NCI-H2107 (cell line): ENCODE data around the gene TMEM86B.

Experiments
- DNase-seq: peaks from one replicate; lab custom pipeline; 2025; lab: John Stamatoyannopoulos, UW

The TMEM86B gene

GRCh38 chr19:55257461-55258420 is 29.2 kb upstream of the TMEM86B start:
- peak; percentile 12 for DNase-seq

DNA sequence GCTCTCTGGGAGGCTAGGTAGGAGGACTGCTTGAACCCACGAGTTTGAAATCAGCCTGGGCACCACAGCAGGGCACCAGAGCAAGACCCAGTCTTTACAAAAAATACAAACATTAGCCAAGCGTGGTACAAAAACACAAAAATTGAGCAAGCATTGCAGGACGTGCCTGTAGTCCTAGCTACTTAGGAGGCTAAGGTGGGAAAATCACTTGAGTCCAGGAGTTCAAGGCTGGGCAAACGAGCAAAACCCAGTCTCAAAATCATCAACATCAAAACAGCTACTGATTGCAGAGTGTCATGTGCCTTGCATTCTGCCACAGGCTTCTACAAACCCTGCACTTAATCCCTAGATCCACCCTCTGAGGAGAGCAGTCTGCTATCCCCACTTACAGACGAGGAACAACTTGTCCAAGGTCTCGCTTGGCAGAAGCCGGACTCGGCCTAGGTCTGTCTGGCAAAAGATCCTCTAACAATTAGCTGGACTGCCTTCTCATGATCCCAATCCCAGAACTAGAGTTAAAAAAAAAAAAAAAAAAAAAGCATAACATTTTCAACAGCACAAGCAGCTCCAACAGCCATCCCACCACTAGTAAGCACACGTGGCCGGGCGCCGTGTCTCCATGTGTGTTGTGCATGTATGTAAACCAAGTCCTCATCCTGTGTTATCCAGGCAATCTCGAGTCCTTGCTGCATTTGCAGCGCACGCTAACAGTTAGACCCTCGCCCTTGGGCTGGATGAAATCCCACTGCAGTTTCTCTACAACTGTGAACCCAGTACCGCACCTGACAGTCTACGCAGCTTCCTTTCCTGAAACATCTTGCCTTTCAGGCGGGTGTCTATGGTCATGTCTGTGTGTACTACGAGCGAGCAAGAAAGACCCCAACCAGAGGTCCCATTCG is 28.2 kb upstream of the TMEM86B start:
- no peak for DNase-seq

DNA sequence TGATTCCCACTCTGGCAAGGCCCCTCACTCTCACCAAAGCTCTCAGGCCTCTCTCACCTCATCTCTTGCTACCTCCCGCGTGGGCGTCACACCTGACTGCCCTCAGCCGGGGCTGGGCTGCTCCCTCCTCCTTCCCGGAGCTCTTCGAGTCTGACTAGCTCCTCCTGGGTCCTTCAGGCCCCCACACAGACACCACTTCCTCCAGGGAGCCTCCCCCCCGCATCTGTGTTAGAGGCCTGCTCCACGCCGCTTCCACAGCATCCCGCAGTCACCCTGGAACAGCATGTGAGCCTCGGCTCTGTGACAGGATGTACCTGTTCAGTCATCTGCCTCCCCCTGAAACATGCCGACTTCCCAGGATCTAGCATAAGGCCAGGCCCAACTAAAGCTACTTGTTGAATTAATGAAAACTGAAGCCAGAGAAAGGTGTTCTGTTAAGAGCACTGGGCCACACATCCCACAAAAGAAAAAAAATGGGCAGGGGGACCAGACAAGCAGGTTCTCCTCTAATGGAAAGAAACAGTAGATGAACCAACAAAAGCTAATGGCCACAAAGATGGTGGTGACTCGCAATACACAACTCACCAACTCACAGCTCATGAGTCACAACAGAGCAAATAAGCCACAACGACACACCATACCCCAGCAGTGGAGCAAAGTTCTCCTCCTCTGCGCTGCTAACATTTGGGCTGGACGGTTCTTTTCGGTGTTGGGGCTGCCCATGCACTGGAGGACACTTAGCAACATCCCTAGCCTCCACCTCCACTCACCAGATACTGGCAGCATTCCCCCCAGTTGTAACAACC is 27.3 kb upstream of the TMEM86B start:
- DNase-seq, result no peak

DNA sequence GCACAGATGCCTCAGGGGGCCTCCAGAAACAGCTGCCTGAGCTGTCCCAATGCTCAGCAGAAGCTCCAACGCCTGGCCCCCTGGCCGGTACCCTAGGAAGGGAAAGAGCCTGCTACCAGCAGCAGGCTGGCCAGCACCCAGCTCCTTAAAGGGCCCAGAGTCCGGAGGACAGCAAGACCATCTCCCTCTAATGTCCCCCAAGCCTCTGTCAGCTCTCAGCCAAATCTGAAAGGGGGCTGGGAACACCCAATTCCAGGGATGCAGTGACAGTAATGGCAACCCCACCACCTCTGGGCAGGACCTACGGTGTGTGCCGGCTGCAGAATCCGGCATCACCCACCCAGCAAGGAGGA is 26.0 kb upstream of the TMEM86B start:
- DNase-seq, result no peak

DNA sequence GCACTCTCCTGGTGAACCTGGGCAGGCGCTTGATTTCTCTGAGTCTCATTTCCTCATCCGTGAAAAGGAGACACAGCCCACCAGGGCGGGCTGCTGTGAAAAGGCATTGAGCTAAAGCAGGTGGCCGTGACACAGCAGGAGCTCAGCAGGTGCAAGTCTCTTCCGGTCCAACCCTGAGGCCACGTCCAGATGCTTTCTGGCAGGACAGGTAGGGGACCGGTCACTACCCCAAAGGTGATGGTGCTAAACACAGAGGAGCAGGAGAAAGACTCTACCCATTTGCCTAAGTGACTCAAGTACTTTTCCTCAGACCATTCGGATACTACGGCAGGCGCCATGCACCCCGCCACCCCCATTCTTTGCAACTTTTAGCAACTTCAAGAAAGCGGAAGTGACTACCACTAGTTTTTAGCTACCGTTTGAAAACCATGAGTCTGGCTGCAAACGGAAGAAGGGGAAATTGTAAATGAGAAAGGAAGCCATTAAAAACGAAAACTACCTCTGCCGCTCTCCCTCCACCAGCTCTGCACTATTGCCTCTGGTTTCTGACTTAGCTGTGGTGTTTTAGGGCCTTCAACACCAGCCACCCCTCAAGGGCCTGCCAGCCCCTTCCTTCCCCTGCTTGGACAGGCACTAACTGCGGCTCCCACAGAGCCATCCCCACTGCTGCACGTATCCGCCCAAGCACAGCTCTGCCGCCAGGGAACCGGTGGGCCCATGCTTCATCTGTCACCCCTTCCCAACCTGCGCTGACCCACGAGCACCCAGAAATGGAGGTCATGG is 25.5 kb upstream of the TMEM86B start:
- peak; percentile 14 for DNase-seq

DNA sequence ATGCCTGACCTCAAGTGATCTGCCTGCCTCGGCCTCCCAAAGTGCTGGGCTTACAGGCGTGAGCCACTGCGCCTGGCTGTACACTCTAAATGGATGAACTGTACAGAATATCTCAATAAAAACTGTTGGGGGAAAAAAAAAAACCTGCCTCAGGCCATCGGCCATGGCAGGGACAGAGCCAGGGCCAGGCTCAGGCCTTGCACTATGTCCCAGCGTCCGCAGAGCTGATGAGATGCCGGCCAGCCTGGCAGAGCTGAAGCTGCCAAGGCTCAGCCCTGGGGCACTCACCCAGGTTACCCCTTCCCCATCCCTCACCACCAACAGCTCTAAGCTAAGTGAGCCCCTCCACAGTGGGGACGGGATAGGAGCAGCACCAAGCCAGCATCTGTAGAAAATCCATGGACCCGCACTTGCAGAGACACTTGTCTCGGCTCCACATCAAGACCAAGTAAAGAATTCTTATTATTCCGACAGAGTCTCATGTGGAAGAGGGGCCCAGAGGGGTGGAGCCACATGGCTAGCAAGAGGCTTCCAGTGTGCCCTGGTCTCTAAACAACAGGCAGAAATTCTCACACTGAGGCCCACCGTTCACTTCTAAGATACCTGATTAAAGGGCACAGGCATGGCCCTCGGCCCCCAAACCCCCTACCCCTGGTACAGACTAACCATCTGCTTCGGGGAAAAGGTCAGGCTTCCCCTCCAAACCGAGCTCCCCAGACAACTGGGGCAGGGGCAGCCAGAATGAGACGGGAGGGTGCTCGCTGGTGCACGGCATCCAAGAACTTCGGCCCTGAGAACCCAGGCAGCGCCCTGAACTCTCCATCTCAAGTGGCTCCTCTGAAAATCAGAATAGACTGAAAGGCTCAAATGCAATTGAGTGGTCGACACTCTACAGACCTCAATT is 24.4 kb upstream of the TMEM86B start:
- no peak for DNase-seq

GRCh38 chr19:55251341-55252081 is 22.9 kb upstream of the TMEM86B start:
- DNase-seq, result no peak

DNA sequence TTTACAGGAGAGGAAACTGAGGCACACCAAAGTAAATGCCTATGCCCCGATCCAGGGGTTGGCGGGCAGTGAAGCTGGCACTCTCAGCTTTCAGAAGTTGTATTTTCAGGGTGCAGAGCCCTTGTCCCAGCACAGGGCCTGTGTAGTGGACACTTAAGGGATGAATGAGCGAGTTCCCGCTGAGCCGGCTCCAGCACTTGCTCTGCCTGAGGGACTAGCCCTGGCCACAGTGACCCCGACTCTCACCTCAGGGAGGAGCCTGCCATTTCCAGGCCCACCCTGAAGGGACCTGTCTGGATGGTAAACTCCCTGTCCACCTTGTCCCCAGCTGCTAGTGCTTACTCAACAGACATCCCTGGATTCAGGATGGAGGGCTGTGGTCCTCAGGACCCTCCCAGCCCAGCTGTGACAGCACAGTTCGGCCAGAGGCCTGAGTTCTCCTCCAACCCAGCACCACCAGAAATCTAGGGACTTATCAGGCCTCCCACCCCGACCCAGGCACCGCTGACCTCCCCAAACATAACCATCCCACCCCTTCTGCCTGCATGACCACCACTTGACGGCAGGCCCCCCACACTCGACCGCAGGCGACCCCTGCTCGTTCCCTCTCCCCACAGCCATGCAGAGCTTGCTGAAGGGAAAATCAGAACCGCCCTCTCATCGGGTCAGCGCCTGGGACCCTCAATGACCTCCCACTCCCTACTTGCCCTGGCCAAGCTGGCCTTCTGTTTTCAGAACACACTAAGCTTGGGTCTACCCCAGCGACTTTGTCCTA is 21.9 kb upstream of the TMEM86B start:
- no peak for DNase-seq

DNA sequence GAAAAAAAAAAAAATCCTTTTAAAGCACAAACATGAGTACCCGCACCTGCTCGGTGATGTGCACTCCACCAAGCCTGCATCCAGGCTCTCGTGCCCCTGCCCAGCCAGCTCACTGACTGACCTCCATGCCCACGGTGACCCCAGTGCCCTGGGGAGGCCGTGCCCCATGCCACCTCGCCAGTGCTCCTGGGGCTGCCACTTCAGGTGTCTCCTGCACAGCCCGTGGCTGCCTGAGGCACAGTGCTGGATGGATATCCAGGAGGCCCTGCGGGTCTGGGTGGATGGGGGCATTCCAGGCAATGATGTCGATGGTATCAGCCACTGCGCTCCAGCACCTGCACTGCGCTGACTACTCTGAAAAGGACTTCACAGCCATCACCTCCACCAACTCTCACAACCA is 21.3 kb upstream of the TMEM86B start:
- DNase-seq, result no peak

DNA sequence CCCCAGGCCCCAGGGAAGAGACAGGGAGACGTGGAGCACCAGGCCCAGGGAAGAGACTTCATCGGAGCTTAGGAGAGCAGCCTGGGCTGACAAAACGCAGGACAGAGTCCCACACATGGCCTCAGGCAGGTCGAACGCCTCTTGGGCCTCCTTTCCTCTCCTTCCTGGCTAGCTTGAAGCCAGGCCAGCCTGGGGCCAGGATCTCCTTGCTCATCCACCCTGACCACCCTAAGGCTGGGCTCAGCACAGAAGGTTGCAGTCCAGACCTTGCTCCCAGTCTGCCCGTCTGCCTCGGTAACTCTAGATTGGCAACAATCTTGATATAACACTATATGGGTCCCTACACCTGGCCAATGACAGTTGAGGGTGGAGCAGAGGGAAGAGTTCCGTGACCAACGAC is 20.1 kb upstream of the TMEM86B start:
- DNase-seq, result no peak

DNA sequence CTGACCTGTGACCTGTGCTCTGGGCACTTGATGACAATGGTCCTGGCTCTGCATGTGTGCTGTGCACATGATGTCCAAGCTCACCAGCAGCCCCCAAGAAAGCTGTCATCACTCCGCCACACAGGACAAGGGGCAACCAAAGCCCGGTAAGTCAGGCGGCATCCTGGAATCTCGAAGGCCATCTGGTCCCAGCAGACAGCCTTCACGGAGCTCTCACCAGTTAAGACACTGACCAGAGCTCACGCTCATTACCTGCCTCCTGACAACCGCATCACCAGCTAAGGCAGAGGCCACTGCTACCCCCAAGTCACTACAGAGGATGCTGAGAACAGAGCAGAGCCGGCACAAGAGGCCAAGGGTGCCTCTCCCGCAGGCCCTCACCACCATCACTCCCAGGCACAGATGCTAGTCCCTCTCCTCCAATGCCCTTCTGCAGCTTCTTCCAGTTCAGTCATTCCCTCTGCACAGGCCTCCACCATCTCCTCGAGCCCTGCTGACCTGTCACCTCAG is 19.7 kb upstream of the TMEM86B start:
- no peak for DNase-seq

DNA sequence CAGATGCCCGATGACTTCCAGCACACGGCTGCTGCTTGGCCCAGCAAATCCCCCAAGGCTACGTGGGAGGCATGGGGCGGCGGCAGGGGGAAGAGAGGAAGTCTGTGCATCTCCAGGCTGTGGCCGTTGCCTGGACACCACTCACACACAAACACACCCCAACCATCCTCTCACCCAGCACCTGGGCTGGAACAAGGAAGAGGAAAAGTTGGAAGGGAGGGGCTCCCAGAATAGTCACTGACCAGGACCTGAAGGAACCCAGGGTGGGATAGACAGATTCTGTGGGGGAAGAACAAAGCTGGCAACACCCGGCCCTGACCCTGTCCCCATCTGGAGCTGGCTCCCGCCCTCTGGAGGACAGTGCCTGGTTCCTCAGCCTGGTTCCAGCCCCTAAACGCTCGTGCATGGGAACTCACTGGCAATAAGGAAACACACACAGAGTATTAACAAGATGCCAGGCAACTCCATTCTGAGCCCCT is 19.1 kb upstream of the TMEM86B start:
- DNase-seq, result no peak

DNA sequence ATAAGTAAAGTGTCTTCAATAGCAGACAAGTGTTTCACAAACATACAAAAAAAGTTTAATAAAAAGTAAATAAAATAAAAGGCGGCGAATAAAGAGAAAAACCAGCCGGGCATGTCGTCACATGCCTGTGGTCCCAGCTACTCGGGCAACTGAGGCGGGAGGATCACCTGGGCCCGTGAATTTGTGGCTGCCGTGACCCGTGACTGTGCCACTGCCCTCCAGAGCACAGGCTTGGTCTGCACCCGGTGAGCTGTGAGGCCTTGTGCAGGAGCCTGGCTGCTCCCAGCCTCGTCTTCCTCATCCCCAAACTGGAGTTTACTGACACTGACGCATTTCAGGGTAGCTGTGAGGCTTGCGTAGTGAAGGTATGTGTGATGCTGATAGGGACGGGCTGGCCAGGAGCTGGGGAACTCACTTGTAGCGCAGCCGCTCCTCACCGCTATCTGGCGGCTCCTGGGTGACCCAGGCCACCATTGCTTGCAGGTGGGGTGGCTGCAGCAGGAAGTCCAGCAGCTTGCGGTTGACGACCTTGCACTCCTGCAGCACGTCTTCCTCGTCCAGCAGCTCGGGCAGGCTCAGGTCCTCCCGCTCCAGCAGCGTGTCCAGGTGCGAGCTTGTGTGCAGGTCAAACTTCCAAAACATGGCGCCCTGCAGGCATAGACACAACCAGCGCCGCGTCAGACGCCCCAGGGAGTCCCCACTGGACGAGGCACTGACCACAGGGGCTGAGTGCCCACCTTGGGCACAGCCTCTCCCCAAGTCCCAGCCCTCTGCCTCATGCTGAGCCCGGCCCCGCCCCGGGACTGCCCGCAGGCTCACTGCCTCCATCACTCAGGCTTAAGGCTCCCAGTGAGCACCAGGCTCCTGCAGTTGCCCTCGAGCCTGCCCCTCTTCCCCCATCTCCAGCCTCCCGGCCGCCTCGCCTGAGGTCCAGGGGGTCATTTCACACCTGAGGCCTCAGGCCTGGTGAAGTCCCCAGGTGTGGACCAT is 18.2 kb upstream of the TMEM86B start:
- DNase-seq, result no peak

GRCh38 chr19:55245236-55245904 is 16.8 kb upstream of the TMEM86B start:
- no peak for DNase-seq

DNA sequence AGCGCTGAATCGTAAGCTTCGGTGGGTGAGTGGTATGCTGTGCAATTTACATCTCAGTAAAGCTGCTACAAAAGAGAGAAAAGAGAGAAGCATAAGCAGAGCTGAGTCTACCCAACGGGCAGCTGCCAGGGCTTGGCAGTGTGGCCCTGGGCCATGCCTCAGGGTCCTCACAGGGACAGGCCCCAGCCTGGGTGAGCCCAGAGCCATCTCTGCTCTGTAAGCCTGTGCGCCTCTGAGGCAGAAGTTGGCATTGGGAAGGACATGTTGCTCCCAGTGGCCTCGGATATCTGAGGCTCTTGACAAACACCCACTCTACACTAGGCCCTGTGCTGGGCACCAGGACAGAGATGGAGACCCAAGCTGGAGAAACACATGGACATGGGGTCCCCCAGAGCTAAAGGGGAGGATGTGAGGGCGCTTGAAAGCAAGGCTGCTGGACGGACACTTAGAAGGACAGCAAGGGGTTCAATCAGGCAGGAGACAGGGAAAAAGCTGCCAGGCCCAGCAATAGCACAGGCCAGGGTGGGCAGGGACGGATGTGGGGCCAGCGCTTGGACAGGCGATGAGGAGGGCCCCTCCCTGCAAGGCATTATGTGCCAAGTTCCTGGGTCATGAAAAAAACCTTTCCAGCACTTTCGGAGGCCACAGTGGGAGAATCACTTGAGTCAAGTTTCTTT is 15.6 kb upstream of the TMEM86B start:
- DNase-seq, result no peak

DNA sequence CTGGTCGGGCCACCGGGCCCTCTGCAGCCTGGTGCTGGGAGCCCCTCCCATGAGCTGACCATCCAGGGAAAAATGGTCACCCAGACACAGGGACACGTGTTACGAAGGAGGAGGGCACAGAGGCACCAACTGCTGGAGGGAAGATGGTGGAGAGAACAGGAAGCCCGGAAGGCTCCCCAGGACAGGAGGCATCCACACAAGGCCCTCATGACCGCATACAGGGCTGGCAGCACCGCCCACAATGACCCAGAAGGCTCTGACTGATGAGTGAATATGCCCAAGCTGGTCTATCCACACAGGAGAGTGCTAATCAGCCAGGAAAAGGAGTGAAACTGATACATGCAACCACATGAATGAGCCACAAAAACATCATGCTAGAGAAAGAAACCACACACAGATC is 14.0 kb upstream of the TMEM86B start:
- DNase-seq, result no peak
